ENCODE measurements around the gene KLF2. TPM values are rescaled to one million over a fixed set of nuclear protein-coding genes. Genes with fewer than 3 reads are reported as not detected.

The KLF2 gene
- total RNA-seq, 2 donors from 2014 or later: 19.8 to 24.4 TPM

- Histone ChIP-seq H3K4me3 (no peak overlapping the region), H3K27me3 (replicated peaks; ENCODE audit: insufficient read depth) (no peaks in the 10 kb centered on the region), H3K4me1 (replicated peaks) (peaks cover 8% of the 10 kb centered on the region), H3K9me3 (no peaks in the 10 kb centered on the region), H3K27ac (peak overlapping the region; percentile 52 to 71), H3K36me3 (no peaks in the 10 kb centered on the region)
- 75% methylated on average over 11 of the region's 11 CpGs for WGBS
- TF ChIP-seq POLR2AphosphoS5 (IDR thresholded peaks at IDR 0.05) (no peak), CTCF (IDR thresholded peaks at IDR 0.05) (no peak), POLR2A (IDR thresholded peaks at IDR 0.05) (no peak)
- intact Hi-C loops (cut with DNase I): no loop called here
- no peak for DNase-seq (ENCODE audit: low spot score)
Observed at GRCh38 chr19:16363852-16364230, 39.2 kb downstream of the KLF2 start.

GRCh38 chr19:16364231-16364865 is 39.7 kb downstream of the KLF2 start:
- Histone ChIP-seq H3K27ac (peak overlapping the region in 1 of 2 donors; percentile 71), H3K4me1 (replicated peaks) (peaks cover 12% of the 10 kb centered on the region), H3K9me3 (no peaks in the 10 kb centered on the region), H3K36me3 (no peaks in the 10 kb centered on the region), H3K27me3 (replicated peaks; ENCODE audit: insufficient read depth) (no peaks in the 10 kb centered on the region), H3K4me3 (no peak overlapping the region)
- TF ChIP-seq POLR2AphosphoS5 (IDR thresholded peaks at IDR 0.05) (no peak), POLR2A (IDR thresholded peaks at IDR 0.05) (no peak), CTCF (IDR thresholded peaks at IDR 0.05) (no peak)
- 83% methylated on average over 18 of the region's 22 CpGs for WGBS
- DNase-seq (ENCODE audit: low spot score): no peak
- intact Hi-C loops (cut with DNase I): no loop called here

GRCh38 chr19:16365300-16365996 is 40.8 kb downstream of the KLF2 start:
- intact Hi-C loops (cut with DNase I): no loop called here
- TF ChIP-seq POLR2AphosphoS5 (IDR thresholded peaks at IDR 0.05) (no peak), POLR2A (IDR thresholded peaks at IDR 0.05) (no peak), CTCF (IDR thresholded peaks at IDR 0.05) (no peak)
- DNase-seq (ENCODE audit: low spot score): no peak
- H3K27me3 ChIP-seq (replicated peaks; ENCODE audit: insufficient read depth): no peaks in the 10 kb centered on the region
- no peak overlapping the region for H3K27ac ChIP-seq
- no peak overlapping the region for H3K4me3 ChIP-seq
- peaks cover 19% of the 10 kb centered on the region for H3K4me1 ChIP-seq (replicated peaks)
- 92% methylated on average over 12 of the region's 12 CpGs for WGBS
- no peaks in the 10 kb centered on the region for H3K9me3 ChIP-seq
- H3K36me3 ChIP-seq: no peaks in the 10 kb centered on the region

GRCh38 chr19:16366056-16366432 is 41.4 kb downstream of the KLF2 start:
- Histone ChIP-seq H3K27me3 (replicated peaks; ENCODE audit: insufficient read depth) (no peaks in the 10 kb centered on the region), H3K9me3 (no peaks in the 10 kb centered on the region), H3K4me1 (replicated peaks) (peaks cover 19% of the 10 kb centered on the region), H3K4me3 (no peak overlapping the region), H3K36me3 (no peaks in the 10 kb centered on the region), H3K27ac (no peak overlapping the region)
- intact Hi-C loops (cut with DNase I): no loop called here
- 67% methylated on average over 9 of the region's 9 CpGs for WGBS
- no peak for DNase-seq (ENCODE audit: low spot score)
- no peak for TF ChIP-seq CTCF (IDR thresholded peaks at IDR 0.05)
- no peak for TF ChIP-seq POLR2A (IDR thresholded peaks at IDR 0.05)
- no peak for TF ChIP-seq POLR2AphosphoS5 (IDR thresholded peaks at IDR 0.05)
